Measurements from ENCODE around the gene ASTN2. TPM values are rescaled to one million over a fixed set of nuclear protein-coding genes. Genes with fewer than 3 reads are reported as not detected.

The ASTN2 gene
- total and polyA plus RNA-seq, 2 donors (not counting 3 experiments of a cell fraction or from before 2014, with no cell fraction given) = 1.0 to 1.9 TPM

- H4K20me1 ChIP-seq (replicated peaks; ENCODE audit: control insufficient read depth, extremely low read depth, insufficient read depth, low read length) = no peaks in the 10 kb centered on the region
- ChIA-PET CTCF (no interaction called here), POLR2A (no interaction called here)
- no peak overlapping the region for H2AFZ ChIP-seq (ENCODE audit: low read depth, low read length)
- TF ChIP-seq MYC (IDR thresholded peaks at IDR 0.05; ENCODE audit: low read depth, low read length) = no peak
- TF ChIP-seq, protein P1, sequence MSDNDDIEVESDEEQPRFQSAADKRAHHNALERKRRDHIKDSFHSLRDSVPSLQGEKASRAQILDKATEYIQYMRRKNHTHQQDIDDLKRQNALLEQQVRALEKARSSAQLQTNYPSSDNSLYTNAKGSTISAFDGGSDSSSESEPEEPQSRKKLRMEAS (IDR thresholded peaks at IDR 0.05; ENCODE audit: insufficient read depth, insufficient read length) = no peak
- no peak for TF ChIP-seq POLR2AphosphoS5 (IDR thresholded peaks at IDR 0.05; ENCODE audit: insufficient read depth, low read depth, low read length)
- TF ChIP-seq, protein P2, sequence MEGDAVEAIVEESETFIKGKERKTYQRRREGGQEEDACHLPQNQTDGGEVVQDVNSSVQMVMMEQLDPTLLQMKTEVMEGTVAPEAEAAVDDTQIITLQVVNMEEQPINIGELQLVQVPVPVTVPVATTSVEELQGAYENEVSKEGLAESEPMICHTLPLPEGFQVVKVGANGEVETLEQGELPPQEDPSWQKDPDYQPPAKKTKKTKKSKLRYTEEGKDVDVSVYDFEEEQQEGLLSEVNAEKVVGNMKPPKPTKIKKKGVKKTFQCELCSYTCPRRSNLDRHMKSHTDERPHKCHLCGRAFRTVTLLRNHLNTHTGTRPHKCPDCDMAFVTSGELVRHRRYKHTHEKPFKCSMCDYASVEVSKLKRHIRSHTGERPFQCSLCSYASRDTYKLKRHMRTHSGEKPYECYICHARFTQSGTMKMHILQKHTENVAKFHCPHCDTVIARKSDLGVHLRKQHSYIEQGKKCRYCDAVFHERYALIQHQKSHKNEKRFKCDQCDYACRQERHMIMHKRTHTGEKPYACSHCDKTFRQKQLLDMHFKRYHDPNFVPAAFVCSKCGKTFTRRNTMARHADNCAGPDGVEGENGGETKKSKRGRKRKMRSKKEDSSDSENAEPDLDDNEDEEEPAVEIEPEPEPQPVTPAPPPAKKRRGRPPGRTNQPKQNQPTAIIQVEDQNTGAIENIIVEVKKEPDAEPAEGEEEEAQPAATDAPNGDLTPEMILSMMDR (IDR thresholded peaks at IDR 0.05; ENCODE audit: extremely low read depth in 1 of 2, insufficient read depth in 1 of 2, low read depth in 1 of 2, low read length in 2 of 2) = no peak
- dilution Hi-C loops (cut with MboI; ENCODE audit: extremely low pct_ligation_motif_present, low sequenced_read_pairs) (no loop called here), intact Hi-C loops (cut with micrococcal nuclease) (no loop called here)
- H3K79me2 ChIP-seq (ENCODE audit: control insufficient read depth, insufficient read depth, low read length) = no peaks in the 10 kb centered on the region
- no peaks in the 10 kb centered on the region for H3K9me1 ChIP-seq (replicated peaks; ENCODE audit: control insufficient read depth, extremely low read depth, insufficient read depth, low read length)
- H3K4me1 ChIP-seq (ENCODE audit: control insufficient read depth, extremely low read depth, insufficient read depth, low read length) = no peaks in the 10 kb centered on the region
- H3K9me3 ChIP-seq (replicated peaks; ENCODE audit: control insufficient read depth, insufficient read depth, low read length) = peaks cover 4% of the 10 kb centered on the region
- H3K36me3 ChIP-seq (ENCODE audit: control insufficient read depth in 2 of 2, extremely low read depth in 1 of 2, insufficient read depth in 2 of 2, low read length in 2 of 2) = no peaks in the 10 kb centered on the region
- H3K9ac ChIP-seq (replicated peaks; ENCODE audit: extremely low read depth, insufficient read depth, low read length) = no peak overlapping the region
- H3K27me3 ChIP-seq (ENCODE audit: control insufficient read depth in 2 of 2, insufficient read depth in 2 of 2, low read length in 2 of 2) = no peaks in the 10 kb centered on the region
- H3K4me3 ChIP-seq (replicated peaks in 1 of 3; ENCODE audit: insufficient read depth in 1 of 3, low read depth in 1 of 3, low read length in 3 of 3) = no peak overlapping the region
- no peak overlapping the region for H3K4me2 ChIP-seq (ENCODE audit: insufficient read depth, low read length)
- FAIRE-seq (no peak), DNase-seq (ENCODE audit: low read depth, low spot score) (no peak)
- BruUV-seq (replicated peaks) = no TSS peak
- H3K27ac ChIP-seq (ENCODE audit: insufficient read depth, low read depth, low read length) = no peak overlapping the region
Observed at GRCh38 chr9:117018966-117019617, 395.8 kb downstream of the ASTN2 start.

All from endothelial cell of umbilical vein (primary cell).